Activated CD4-positive, alpha-beta T cell treated with anti-CD3 and anti-CD28 coated beads, Interleukin-2, Interleukin-6, amounts not matched to agents 100 ng/mL and 50 ng/mL, durations not matched to agents 16 hours and 8 hours (primary cell): ENCODE data around the gene SPSB3.

Source experiments
- DNase-seq: peaks from one replicate; pipeline ENCODE4 v3.0.0-alpha.2; 2020

SPSB3 gene

GRCh38 chr16:1773703-1774447 lies 8.5 kb downstream of the SPSB3 start:
- DNase-seq = no peak

GRCh38 chr16:1772908-1773702 lies 9.3 kb downstream of the SPSB3 start, which contains the start of gene MRPS34:
MRPS34 (minus strand) TSS chr16:1773134; CDS start chr16:1773119, 15 bp downstream.
- DNase-seq = peak; percentile 91

- peak; percentile 74 for DNase-seq
Observed at GRCh38 chr16:1772362-1772907, 9.9 kb downstream of the SPSB3 start, which contains the start of gene EME2. EME2 (plus strand) TSS chr16:1772810; CDS start chr16:1773228, 418 bp downstream.

- no peak for DNase-seq
Observed at GRCh38 chr16:1771864-1772361, 10.5 kb downstream of the SPSB3 start.

- DNase-seq = peak; percentile 86
Observed at GRCh38 chr16:1771188-1771863, 11.0 kb downstream of the SPSB3 start, which contains the start of gene NME3. NME3 (minus strand) TSS chr16:1771543; CDS start chr16:1771534, 9 bp downstream.

- DNase-seq = peak; percentile 56
Observed at GRCh38 chr16:1770328-1771187, 11.8 kb downstream of the SPSB3 start.

- DNase-seq = no peak
Observed at GRCh38 chr16:1769402-1770300, 12.7 kb downstream of the SPSB3 start.

- DNase-seq = no peak
Observed at GRCh38 chr16:1768767-1769401, 13.5 kb downstream of the SPSB3 start.

GRCh38 chr16:1768061-1768766 lies 14.2 kb downstream of the SPSB3 start:
- DNase-seq = no peak

GRCh38 chr16:1767116-1767994 lies 15.0 kb downstream of the SPSB3 start:
- DNase-seq = no peak

- DNase-seq = no peak
Observed at GRCh38 chr16:1766701-1767100, 15.7 kb downstream of the SPSB3 start.

GRCh38 chr16:1766231-1766630 lies 16.1 kb downstream of the SPSB3 start:
- DNase-seq = no peak

GRCh38 chr16:1765826-1766225 lies 16.5 kb downstream of the SPSB3 start:
- DNase-seq = no peak

- DNase-seq = no peak
Observed at GRCh38 chr16:1764971-1765370, 17.4 kb downstream of the SPSB3 start.

GRCh38 chr16:1763521-1764511 lies 18.6 kb downstream of the SPSB3 start:
- no peak for DNase-seq

- DNase-seq = no peak
Observed at GRCh38 chr16:1762879-1763520, 19.4 kb downstream of the SPSB3 start.
